GM18951 (cell line): Measurements from ENCODE around the gene UROC1.

Source experiments
- POLR2A ChIP-seq: IDR thresholded peaks from 4 replicates; pipeline ENCODE4 v1.6.1; 2011; ENCODE audit warnings: mild to moderate bottlenecking; ENCODE audit not compliant: insufficient read length, insufficient read depth; ENCODE audit errors: extremely low read depth
- in situ Hi-C: fragments of 300-500 bp; cut with MboI; formaldehyde crosslinking; loops from one replicate; pipeline ENCODE4 v1.12.0; 2022; ENCODE audit warnings: low sequenced_read_pairs, mixed read lengths, inconsistent platforms; ENCODE audit not compliant: unreplicated experiment

Gene UROC1

GRCh38 chr3:126530171-126531050, 12.8 kb upstream of the UROC1 start:
- in situ Hi-C loops: no loop called here

GRCh38 chr3:126529585-126530170, 12.1 kb upstream of the UROC1 start:
- in situ Hi-C loops: no loop called here
- TF ChIP-seq POLR2A: no peak

More at GRCh38 chr3:126530171-126531050, 12.8 kb upstream of the UROC1 start:
- TF ChIP-seq POLR2A: no peak

- in situ Hi-C loops: no loop called here
- TF ChIP-seq POLR2A: no peak
These were observed 11.4 kb upstream of the UROC1 start for GRCh38 chr3:126528800-126529541.

- no peak for TF ChIP-seq POLR2A
- in situ Hi-C loops: no loop called here
These were observed 10.8 kb upstream of the UROC1 start for GRCh38 chr3:126528419-126528799.

DNA sequence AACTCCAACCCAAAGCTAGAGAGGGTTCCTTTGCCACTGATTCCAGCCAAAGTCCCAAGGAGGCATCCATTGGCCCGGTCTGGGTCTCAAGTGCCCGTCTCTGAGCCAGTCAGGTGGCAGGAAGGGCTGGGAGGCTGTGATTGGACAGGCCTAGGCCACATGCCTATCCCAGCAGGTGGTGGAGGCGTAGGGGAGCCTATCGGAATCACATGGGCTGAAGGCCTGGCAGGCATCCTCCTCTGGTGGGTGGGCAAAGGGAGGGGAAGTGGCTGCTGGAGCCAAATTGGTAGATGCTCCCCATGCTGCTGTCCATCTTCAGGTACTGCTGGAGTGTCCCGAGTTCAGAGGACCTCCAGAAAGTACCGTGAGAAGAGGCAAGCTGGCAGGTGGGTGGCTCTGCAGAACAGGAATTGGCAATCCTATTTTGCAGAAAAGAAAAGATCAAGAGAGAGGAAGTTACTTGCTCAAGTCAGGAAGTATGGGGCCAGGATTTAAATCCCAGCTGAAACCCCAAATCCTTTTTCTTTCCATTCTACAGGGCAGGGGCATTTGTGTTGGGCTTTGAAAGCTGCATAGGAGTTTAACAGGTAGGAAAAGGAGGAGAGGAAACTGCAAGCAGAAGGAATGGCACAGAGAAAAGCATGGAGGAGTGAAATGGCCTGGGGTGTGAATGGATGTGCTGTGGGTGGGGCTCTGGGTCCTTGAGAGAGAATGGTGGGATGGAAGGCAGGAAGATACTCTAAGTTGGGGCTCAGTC, 10.1 kb upstream of the UROC1 start:
- in situ Hi-C loops: no loop called here
- no peak for TF ChIP-seq POLR2A

GRCh38 chr3:126527006-126527405, 9.4 kb upstream of the UROC1 start:
- in situ Hi-C loops: no loop called here
- no peak for TF ChIP-seq POLR2A

GRCh38 chr3:126526668-126527005, 9.1 kb upstream of the UROC1 start:
- in situ Hi-C loops: no loop called here
- no peak for TF ChIP-seq POLR2A

DNA sequence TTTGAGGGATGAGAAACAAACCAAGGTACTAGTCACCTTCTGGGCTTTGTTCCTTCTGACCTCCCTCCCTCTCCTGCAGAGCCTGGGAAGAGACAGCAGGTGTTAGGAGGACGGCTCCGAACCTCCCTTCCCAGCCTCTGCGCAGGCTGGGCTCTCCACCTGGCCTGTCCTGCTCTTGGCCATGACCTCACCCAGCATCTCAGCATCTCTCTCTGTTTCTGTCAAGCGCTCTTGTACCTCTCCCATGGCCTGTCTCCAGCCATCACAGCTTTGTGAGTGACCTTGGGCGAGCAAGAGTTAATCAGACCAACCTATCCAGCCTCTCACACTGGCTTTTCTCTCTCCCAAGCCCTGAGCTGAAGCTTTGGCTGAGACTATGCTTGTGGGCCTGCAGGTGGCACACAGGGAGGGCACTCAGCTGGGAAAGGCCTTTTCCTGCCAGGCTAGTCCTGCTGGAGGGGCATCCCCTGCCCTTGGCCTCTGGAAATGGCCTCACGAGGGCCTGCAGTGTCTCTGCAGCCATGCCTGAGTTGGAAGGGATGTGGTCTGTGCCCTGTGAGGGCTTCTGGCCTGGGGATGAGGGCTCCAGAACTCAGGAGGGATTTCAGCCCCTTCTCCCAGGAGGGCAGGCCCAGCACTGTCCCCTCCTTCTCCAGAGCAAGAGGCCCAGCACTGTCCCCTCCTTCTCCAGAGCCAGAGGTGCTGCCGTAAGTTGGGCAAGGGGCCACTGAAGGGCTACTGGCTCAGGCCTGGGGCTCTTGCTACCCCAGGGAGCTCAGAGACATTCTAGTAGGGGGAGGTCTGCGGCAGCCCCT, 8.5 kb upstream of the UROC1 start:
- no peak for TF ChIP-seq POLR2A
- in situ Hi-C loops: no loop called here

GRCh38 chr3:126525091-126525852, 7.7 kb upstream of the UROC1 start:
- in situ Hi-C loops: no loop called here

GRCh38 chr3:126524429-126524988, 6.9 kb upstream of the UROC1 start:
- TF ChIP-seq POLR2A: no peak
- in situ Hi-C loops: no loop called here

More at GRCh38 chr3:126525091-126525852, 7.7 kb upstream of the UROC1 start:
- no peak for TF ChIP-seq POLR2A

GRCh38 chr3:126523745-126524428, 6.3 kb upstream of the UROC1 start, which contains the start of gene CHST13:
CHST13 (plus strand) TSS chr3:126524155; CDS start chr3:126524333, 178 bp downstream.
- in situ Hi-C loops: no loop called here
- no peak for TF ChIP-seq POLR2A

DNA sequence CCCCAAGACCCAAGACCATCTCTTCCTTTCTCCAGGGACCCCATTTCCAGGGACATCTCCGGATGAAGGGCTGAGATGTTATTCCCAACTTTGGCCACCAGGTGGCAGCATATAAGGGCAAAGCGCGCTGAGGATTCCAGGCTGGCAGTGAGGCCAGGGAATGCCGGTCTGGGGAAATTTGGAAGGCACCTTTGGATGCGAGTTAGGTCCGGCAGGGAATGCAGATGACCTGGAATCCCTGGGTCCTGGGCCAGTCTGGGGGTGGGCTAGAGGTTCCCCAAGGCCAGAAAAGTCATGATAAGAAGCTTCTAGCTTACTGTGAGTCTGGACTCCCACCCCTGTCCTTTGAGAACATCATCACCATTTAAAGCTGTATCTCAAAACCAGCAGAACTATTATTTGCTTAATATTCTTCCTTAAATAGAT, 4.8 kb upstream of the UROC1 start:
- in situ Hi-C loops: no loop called here

More for the DNA sequence above, 4.8 kb upstream of the UROC1 start:
- no peak for TF ChIP-seq POLR2A
